HepG2 (cell line): ENCODE data around the gene HSPA5. TPM values are rescaled to one million over a fixed set of nuclear protein-coding genes. Genes with fewer than 3 reads are reported as not detected.
A peak's percentile ranks its signal among the peaks of the same experiment; 100 is the strongest.

ENCODE experiments used
- ARID5B ChIP-seq: IDR thresholded peaks from 2 replicates; pipeline ENCODE4 v1.4.0; 2020; ENCODE audit warnings: mild to moderate bottlenecking, missing genetic modification reagents
- HINFP ChIP-seq: sonication (generic); formaldehyde crosslinking; IDR thresholded peaks from 2 replicates; pipeline ENCODE4 v1.4.0; 2020; ENCODE audit warnings: low read depth, mild to moderate bottlenecking, missing genetic modification reagents
- NFE2L2 ChIP-seq: fragments of 150-350 bp; IDR thresholded peaks from 2 replicates; pipeline ENCODE4 v1.6.1; 2014; ENCODE audit warnings: low read length
- PRDM4 ChIP-seq: sonication (generic); formaldehyde crosslinking; IDR thresholded peaks from 2 replicates; pipeline ENCODE4 v1.9.0; 2021; ENCODE audit warnings: missing genetic modification reagents, borderline replicate concordance
- RBM39 ChIP-seq: fragments of 200-400 bp; formaldehyde crosslinking; IDR thresholded peaks from one replicate; pipeline ENCODE4 v1.6.1; 2018; ENCODE audit warnings: antibody characterized with exemption, mild to moderate bottlenecking, low read depth, low read length; ENCODE audit not compliant: poor library complexity, severe bottlenecking
- SKI ChIP-seq: fragments of 450-650 bp; IDR thresholded peaks from one replicate; pipeline ENCODE4 v1.6.1; 2018; ENCODE audit warnings: mild to moderate bottlenecking; ENCODE audit not compliant: partially characterized antibody
- SNAPC2 ChIP-seq: sonication (generic); formaldehyde crosslinking; IDR thresholded peaks from 2 replicates; pipeline ENCODE4 v1.8.1; 2022; ENCODE audit warnings: mild to moderate bottlenecking, missing genetic modification reagents
- TBX3 ChIP-seq: fragments of 450-650 bp; IDR thresholded peaks from 2 replicates; pipeline ENCODE4 v1.6.1; 2017; ENCODE audit warnings: antibody characterized with exemption, mild to moderate bottlenecking, inconsistent platforms, borderline replicate concordance
- ZFYVE20 ChIP-seq: sonication (generic); formaldehyde crosslinking; IDR thresholded peaks from 2 replicates; pipeline ENCODE4 v1.8.0; 2023; ENCODE audit warnings: low read depth, mild to moderate bottlenecking, moderate library complexity, missing genetic modification reagents, borderline replicate concordance
- ZMAT5 ChIP-seq: sonication (generic); formaldehyde crosslinking; IDR thresholded peaks from 2 replicates; pipeline ENCODE4 v1.5.0; 2020; ENCODE audit warnings: mild to moderate bottlenecking, low read depth, missing genetic modification reagents, borderline replicate concordance
- ZNF432 ChIP-seq: sonication (generic); formaldehyde crosslinking; IDR thresholded peaks from 2 replicates; pipeline ENCODE4 v1.5.0; 2020; ENCODE audit warnings: missing genetic modification reagents, mild to moderate bottlenecking, borderline replicate concordance
- ZNF530 ChIP-seq: sonication (generic); formaldehyde crosslinking; IDR thresholded peaks from 2 replicates; pipeline ENCODE4 v1.5.0; 2020; ENCODE audit warnings: low read depth, mild to moderate bottlenecking, missing genetic modification reagents
- ZNF580 ChIP-seq: IDR thresholded peaks from 2 replicates; pipeline ENCODE4 v1.6.1; 2016; ENCODE audit warnings: low read depth, borderline replicate concordance
- ZNF639 ChIP-seq: conservative IDR thresholded peaks from 2 replicates; pipeline ENCODE4 v1.6.1; 2018; ENCODE audit warnings: missing genetic modification reagents
- ZUFSP ChIP-seq: sonication (generic); formaldehyde crosslinking; IDR thresholded peaks from 2 replicates; pipeline ENCODE4 v1.9.0; 2021; ENCODE audit warnings: missing genetic modification reagents, mild to moderate bottlenecking, borderline replicate concordance
- polyA plus RNA-seq, 8 experiments: library from polyadenylated mRNA; depleted of rRNA in 3 of 8; stranded (reverse) in 7 of 8; unstranded in 1 of 8; fragments of >200 nt; fragmentation: Illumina TruSeq in 4 of 8; extraction: Trizol in 4 of 8; gene quantifications; 2 replicates each; pipeline versions ENCODE4 v1.2.1 to v1.2.3, GENCODE V29; 2011 to 2016; ENCODE audit warnings: low read depth in 4 of 8, missing spikeins in 1 of 8, mixed read lengths in 1 of 8; ENCODE audit not compliant: insufficient read depth in 1 of 8
- total RNA-seq, 5 experiments: library from RNA; depleted of rRNA; stranded (reverse); fragments of >200 nt; fragmentation: Illumina TruSeq; extraction: Trizol; gene quantifications; 2 replicates each; pipeline ENCODE4 v1.2.3, GENCODE V29; 2016; ENCODE audit warnings: low read depth in 1 of 5

Gene HSPA5
- total and polyA plus RNA-seq, 2 of the 13 experiments (the other 11 are each of a cell fraction or from before 2014, with no cell fraction given): 201 to 206 TPM

GRCh38 chr9:125241000-125241862 is at the start of gene HSPA5 (continued):
- peak; percentile 59; the same call in 1 of the 2 replicates for TF ChIP-seq ARID5B (CRISPR knock-in tag)
- TF ChIP-seq ZNF530: no peak
- no peak for TF ChIP-seq ZNF432
- TF ChIP-seq TBX3: no peak
- TF ChIP-seq ZMAT5 (CRISPR knock-in tag): no peak
- peak; percentile 56 for TF ChIP-seq SKI
- TF ChIP-seq ZNF580 (CRISPR knock-in tag): peak; percentile 91
- TF ChIP-seq HINFP: peak; percentile 59; the same call in 1 of the 2 replicates
- no peak for TF ChIP-seq SNAPC2 (CRISPR knock-in tag)
- peak; percentile 100 for TF ChIP-seq RBM39
- TF ChIP-seq ZFYVE20 (CRISPR knock-in tag): no peak
- no peak for TF ChIP-seq NFE2L2
- TF ChIP-seq ZNF639 (CRISPR knock-in tag): no peak; the same call in none of the 2 replicates
- TF ChIP-seq PRDM4: 0 out of 2 replicates have a peak, but pooled peaks have one; percentile 77
- no peak for TF ChIP-seq ZUFSP (CRISPR knock-in tag)
